HG03025 (cell line): ENCODE results near the gene C2orf49.

Experiments used
- ATAC-seq: cut with Tn5 transposase; IDR thresholded peaks from one replicate; pipeline ENCODE4 v1.9.1; 2021; ENCODE audit warnings: mild to moderate bottlenecking, moderate library complexity; ENCODE audit not compliant: unreplicated experiment, low FRiP score

The C2orf49 gene

DNA sequence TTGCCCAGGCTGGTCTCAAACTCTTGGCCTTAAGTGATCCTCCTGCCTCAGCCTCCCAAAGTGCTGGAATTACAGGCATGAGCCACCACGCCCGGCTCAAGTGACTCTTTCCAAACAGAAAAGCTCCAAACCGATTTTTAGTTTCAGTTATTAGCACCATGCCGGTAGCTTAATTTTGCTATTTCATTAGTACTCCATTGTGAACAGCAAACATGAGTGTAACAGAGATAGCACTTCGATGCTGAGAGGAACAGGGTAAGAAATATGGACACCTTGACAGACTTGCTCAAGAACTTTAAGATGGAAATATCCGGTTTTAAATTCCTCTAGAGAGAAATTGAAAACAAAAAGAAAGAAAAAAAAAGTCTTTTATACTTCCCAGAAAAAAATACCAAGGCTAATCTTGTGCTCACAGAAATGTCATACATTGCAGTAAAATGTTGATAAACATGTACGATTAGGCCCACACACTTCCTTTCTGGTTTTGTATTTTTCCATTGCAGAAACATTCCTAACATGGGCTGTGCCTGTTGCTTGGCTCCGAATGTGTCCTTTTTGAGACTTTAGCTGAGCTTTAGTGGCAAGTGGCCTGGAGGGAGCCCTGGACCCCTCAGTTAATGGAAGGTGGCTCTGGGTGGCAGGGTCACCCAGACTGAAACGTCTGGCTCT lies 43.2 kb downstream of the C2orf49 start:
- ATAC-seq: no peak

DNA sequence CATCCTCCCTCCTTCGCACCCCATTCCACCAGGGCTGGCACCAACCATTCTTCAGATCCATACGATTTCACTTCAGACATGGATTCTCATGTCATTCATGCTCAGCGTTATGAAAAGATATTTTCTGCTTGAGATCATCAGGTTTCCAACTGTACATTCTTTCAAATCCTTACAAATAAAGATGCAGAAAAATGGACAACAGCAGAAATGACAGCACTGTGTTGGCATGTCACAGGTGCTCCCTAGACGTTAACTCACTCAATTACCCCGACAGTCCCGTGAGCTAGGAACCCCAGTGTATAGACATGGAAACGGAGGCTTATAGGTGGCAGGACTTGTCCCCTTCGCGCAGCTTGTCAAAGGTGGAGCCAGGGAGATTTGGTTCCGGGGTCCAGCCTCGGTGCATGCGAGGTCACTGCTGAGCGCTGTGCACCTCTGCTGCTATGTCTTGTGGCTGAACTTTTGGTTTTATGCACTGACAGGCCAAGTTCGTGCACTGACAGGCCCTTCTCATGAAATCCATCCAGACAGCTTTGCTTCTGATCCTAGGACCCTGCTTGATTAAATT lies 43.8 kb downstream of the C2orf49 start:
- no peak for ATAC-seq

DNA sequence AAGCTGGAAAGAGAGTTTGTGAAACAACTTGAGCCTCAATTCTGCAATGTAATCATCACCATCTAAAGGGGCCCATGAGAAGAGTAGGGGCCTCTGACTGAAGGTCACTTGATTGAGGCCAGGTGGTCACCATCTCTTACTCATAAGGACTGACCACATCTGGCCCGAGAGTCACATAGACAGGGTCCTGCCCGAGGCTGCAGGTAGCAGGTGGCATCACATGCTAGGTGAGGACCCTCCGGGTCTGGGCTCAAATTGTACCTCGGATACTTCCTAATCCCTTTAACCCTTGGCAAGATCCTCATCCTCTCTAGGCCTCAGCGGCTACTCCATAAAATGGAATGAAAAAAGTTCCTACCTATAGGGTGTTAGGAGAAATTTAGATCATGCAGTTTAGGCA lies 44.8 kb downstream of the C2orf49 start:
- ATAC-seq: no peak

DNA sequence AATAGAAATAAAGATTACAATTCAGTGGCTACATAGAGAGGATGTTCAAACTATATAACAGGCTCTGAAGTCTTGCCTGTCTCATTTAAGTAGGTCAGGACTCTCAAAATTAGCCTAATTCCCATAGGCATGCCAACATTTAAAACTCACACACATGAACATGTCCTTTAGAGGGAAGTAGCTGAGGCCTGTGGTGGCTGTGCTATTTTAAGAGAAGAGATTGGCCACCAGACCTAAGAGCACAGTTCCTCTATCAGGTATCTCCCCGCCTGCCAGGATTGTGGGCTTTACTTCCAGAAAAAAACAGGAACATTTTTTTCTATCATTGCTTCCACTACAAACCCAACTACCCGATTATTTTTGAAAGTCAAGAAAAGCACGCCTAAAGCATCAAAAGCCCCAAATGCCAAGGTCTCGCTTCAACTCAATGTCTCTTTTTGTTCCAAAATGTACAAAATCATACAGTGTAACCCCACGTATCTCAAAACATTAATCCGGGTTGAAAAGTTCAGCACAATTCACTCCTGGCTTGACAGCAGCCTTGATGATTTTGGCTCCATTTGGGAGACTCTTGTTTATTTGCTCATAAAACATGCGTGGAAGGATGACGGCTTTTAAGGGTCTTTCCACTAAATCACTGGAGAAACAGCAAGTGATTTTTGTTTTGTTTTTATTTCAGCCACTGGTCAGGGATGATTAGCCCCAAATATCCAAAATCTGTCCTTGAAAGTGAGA lies 46.3 kb downstream of the C2orf49 start:
- no peak for ATAC-seq

DNA sequence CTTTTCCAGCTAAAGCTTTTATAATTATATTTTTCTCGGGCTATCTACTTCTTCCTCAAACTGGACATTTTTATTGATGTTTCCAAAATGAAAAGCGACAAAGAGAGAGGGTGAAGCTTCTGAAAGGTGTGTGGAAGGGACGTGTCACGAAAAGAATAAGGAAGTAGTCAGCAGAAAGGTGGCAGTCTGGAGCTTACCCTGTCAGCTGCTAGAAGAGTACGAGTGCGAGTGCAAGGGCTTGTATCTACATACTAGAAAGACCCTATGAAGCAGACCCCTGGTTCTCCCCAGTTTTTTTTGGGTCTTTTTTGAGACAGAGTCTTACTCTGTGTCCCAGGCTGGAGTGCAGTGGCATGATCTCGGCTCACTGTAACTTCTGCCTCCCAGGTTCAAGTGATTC lies 46.9 kb downstream of the C2orf49 start:
- no peak for ATAC-seq

DNA sequence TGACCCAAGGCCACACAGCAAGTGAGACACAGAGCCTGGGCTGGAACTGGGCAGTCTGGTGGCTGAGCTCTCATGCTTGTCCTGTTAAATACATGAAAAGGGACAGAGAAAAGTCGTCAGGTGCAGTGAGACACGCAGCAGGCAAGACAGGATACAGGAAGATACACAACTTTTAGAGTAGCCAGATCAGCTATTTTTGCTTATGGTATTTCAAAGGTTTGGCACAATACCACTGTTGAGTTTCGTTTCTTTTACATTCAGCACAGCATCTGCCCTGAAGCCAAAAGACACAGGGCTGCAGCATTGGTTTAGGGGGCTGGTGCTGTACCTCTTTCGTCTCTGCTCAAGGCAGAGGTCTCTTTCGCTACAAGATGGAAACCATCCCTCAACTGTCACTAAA lies 47.5 kb downstream of the C2orf49 start:
- ATAC-seq: no peak

DNA sequence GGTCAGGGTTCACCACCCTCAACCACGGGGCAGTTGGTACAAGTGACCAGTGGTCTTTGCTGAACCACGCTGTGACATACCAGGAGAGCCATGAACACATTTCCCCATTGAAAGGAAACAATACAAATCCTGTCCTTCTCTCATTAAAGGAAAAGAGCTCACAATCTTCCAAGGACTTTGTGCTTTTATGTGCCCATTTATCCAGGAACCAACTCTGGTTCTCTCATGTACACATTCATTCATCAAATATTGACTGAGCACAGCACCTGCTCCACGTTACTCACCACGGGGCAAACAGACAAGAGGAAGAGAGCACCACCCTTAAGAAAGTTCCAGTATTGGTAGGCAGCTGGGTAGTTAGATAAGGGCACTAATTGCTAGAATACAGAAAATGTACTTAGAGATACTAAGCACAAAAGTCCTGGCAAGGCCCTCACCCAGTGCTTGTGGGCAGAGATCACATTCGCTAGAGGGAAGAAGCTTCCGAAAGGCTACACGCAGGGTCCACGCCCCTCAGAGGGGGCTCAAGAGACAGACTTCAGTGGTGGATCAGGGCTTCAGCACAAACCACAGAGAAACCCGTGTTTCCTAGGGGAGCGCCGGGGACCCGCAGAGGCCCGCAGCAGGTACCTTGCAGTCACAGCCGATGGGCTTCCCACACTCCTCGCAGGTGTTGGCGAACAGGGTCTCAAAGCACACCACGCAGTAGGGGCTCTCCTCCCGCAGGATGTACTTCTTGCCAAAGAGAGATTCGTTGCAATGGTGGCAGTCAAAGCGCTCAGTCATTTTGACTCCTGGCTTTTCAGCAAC lies 48.6 kb downstream of the C2orf49 start:
- no peak for ATAC-seq

DNA sequence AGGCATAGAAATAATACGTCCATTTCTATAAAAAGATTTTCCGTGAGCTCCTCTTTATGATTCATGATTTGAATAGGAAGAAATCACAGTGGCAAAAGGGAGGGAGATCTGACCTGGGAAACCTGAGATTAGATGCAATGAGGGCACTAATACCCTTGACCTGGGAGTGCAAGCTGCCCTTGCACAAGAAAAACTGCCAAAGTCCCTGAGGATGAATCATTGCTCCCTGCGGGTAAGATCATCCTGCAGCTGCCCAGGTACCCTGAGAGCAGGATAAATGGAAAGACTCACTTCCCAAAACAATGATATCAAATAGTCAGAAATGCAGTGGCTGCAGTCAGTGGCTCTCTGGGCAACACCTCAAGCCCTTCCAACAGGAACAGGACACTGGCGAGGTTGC lies 49.9 kb downstream of the C2orf49 start:
- no peak for ATAC-seq

DNA sequence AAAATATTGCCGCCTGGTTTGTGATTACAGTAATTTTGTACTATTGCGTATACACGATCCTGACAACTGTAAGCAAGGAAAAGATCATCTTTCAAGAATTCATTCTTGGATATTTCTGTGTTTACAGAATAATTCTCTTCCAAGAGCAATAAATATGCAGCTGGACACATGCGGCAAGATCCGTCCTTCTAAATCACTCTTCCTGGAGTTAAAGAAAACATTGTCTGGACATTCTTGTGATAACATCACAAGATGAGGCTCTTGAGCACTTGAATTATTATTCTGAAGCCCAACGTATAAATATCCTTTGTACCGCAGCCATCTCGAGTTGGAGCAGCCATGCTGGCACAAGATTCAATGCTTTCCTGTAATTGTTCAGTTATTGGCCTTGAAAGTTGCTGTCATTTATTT lies 51.6 kb downstream of the C2orf49 start:
- no peak for ATAC-seq

DNA sequence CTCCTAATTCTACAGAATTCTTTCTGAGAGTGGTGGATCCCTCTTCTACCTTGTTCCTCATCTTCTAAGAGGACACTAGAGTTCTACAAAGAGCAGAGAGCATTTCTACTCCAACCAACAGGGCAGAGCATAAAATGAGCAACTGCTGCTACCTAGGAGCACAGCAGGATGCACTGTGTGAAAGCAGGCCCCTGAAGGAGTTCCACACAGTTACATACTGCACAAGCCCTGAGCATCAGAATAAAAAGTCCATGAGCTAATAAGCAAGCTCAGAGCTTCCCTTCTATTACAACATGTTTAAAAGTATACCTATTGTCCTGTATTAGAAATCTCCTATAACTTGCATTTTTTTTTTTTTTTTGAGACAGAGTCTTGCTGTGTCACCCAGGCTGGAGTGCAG lies 53.1 kb downstream of the C2orf49 start:
- ATAC-seq: no peak

DNA sequence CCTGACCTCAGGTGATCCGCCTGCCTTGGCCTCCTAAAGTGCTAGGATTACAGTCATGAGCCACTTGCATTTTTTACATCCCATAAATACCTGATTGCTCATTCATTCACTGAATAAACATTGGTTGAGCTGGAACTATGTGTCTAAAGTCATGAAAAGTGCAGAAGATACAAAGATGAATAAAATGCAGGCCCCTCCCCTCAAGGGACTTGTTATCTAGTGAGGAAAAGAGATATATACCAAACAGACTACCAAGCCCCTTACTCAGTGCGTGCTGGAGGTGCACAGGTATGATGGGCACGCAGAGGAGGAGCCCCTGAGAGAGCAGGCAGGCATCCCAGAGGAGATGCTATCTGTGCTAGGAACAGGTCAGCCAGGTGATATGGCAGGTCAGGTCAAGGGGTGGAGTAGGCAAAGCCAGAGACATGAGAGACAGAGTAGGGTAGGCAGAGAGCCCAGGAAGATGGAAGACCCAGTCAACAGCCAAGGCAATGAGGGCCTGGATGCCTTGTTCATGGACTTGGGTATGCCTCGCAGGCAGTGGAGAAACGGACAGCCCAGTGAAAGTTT lies 53.8 kb downstream of the C2orf49 start:
- no peak for ATAC-seq

DNA sequence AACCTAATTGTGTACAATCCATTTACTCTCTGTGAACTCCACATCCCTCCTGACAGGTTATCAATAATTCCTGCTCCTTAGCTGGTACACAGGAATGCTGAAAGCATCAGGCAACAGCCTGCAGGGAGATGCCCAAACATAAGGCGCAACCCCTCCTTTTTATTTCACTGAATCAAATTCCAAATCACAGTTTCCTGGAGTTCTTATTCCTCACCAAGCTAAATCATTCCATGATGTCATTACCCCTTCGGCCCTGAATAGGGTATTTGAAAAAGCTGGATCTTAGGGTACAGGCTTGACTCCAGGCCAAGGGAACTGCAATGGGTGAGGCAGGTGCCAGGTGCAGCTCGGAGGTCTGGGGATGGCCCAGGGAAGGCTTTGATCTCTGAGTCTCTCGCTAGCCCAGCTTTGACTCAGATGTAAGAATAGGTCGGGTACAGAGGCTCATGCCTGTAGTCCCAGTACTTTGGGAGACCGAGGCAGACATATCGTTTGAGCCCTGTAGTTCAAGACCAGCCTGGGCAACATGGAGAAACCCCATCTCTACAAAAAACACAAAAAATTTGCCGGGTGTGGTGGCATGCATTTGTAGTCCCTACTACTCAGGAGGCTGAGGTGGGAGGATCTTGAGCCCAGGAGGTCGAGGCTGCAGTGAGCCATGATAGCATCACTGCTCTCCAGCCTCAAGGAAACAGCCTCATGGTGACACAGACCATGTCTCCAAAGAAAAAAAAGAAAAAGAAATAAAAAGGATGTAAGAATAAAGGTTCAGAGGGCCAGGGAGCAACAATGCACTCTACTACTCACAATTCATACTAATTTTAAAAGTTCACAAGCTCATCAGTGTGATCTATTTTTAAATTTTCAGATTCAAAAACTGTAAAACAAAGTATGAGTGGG lies 54.7 kb downstream of the C2orf49 start:
- ATAC-seq: no peak

DNA sequence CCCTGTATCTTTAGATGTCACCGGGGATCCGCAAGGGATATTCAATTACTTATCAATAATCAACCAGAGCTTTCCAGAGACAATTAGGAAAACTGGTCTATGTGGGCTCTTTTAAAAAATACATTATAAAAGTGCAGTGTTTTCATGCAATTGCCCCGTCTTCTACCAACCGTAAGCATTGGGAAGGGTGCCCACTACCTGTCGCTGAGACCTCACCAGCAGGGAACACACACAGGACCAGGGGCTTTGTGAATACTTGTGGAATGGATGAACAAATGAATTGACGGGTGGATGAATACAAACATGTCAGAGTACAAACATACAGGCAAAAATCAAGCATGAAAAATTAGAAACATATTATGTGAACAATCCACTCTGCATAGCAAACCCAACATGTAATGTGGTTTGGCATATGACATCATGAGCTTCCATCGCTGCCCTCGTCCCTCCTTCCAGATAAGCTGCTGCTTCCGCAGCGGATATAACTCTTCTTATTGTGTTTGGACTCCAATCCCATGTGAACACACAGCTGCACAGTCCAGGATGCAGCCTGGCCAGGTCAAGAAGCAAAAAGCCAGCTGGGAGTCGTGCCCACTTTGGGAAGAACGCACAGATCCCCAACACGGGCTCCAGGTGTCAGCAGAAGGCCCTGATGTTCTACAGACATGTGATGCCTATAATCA lies 56.2 kb downstream of the C2orf49 start:
- ATAC-seq: no peak

DNA sequence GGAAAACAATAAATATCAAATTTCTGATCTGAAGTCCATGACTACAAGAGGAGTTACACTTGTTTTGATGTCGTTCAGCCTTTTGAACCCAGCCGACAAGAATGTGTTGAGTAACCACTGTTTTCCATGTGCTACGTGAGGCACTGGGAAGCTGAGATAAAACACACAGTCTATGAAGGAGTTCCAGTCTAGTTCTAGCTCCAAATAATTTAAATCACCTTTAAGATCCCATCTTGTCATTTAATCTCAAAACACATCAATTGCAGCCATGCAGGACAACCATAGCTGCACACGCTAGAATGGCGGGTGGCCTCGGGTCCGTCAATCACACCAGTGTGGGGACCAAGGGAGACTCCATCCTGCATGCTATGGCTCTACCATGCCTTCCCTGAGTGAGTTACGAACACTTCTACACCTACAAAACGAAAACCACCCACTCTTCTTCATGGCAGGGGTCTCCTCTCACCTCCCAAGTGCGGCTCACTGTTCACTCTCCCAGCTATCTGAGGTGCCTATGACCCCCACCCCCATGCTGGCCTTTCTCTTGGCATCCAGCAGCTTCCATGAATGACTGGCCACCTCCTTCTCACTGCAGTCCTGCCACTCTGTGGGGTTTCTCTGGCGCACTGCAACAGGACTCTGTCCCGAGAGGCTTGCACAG lies 57.7 kb downstream of the C2orf49 start:
- no peak for ATAC-seq

DNA sequence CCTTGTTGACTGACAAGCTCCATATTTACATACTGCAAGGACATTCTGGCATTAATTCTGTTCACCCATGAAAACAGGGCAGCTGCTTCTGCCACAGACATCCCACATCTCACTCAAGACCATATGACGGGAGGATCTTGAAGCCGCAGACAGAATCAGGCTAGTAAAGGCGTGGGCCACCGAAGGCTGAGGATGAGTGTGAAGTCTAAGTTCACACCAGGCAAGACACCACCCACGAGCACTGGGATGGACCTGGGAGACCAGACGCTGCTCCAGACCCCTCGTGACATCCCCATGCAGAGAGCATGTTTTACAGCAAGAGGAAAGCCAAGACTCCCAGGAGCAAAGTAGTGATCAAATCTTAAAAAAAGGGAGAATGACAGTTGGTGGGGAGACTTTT lies 58.4 kb downstream of the C2orf49 start:
- no peak for ATAC-seq

DNA sequence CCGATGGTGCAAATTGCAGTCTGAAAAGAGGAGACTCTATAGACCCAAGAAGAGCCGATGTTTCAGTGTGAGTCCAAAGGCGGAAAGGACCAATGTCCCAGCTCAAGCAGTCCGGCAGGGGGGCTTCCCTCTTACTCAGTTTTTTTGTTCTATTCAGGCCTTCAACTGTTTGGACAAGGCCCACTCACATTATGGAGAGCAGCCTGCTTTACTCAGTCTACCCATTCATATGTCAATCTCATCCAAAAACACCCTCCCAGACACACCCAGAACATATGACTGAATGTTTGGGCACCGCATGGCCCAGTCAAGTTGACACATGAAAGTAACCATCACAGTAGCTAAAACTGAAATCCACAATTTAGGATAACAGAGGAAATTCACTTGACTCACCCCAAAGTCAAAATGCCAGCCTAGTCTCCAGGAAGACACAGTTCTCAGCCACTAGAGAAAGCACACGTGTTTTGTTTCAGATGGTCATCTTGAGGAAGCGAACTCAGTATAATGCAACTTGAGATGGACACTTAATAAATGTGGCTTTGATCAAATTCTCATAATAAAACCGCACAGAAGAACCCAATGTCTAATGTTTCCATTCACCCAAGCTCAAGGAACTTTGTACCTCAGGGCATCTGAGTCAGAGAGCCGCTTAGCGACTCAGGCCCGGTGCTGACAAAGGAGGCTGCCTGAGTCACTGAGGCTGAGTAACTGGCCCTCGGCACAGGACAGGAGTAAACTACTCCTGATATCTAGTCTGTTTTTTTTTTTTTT lies 59.1 kb downstream of the C2orf49 start:
- no peak for ATAC-seq

DNA sequence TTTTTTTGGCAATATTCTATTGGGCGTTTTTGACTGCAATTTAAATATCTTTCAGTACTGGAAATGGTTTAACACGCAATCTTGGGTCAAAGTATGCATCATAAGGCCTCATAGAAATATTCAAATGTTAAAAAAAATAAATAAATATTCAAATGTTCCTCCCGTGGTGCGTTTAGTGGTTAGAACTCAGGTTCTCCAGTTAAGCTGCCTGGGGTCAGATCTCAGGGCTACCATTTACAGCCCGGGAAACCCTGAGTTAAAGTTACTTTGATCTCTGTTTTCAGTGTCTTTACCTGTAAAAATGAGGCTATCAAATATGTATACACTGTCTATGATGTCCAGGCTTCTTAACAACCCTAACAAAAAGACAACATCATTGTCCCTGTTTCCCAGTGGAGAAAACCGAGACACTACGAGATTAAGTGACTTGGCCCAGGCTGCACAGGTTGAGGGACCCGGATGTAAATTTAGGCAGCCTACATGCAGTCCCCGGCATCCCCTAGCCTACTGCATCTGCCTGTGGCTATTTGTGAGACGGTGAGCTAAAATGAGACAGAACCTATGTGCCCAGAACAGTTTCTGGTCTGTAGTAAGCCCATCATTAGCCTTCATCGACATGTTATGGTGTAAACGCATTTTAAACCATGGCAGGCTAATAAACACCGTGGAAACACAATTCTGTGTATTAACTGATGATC lies 59.8 kb downstream of the C2orf49 start:
- no peak for ATAC-seq
